ENCODE results near the gene LHX6. TPM values are rescaled to one million over a fixed set of nuclear protein-coding genes. Genes with fewer than 3 reads are reported as not detected.
A peak's percentile ranks its signal among the peaks of the same experiment; 100 is the strongest.

Gene LHX6
- total RNA-seq, 1 experiment from 2014 or later, result 0.62 TPM

- TF ChIP-seq POLR2AphosphoS5 (IDR thresholded peaks at IDR 0.05; ENCODE audit: low read depth, low read length) (no peak), CTCF (IDR thresholded peaks at IDR 0.05) (no peak), SIN3A (IDR thresholded peaks at IDR 0.05; ENCODE audit: borderline replicate concordance, insufficient read depth, low read depth, low read length) (no peak), REST (IDR thresholded peaks at IDR 0.05; ENCODE audit: insufficient read depth in 1 of 2, low read depth in 2 of 2, low read length in 1 of 2) (no peak), TCF7L2 (IDR thresholded peaks at IDR 0.05; ENCODE audit: low read depth, low read length) (no peak)
- Histone ChIP-seq H3K36me3 (ENCODE audit: control insufficient read depth, insufficient read depth, low read length) (no peaks in the 10 kb centered on the region), H3K27me3 (ENCODE audit: control insufficient read depth, insufficient read depth, low read length) (no peaks in the 10 kb centered on the region), H3K9me3 (ENCODE audit: control insufficient read depth, insufficient read depth, low read depth, low read length) (no peaks in the 10 kb centered on the region), H3K4me1 (ENCODE audit: control insufficient read depth, insufficient read depth, low read length) (no peaks in the 10 kb centered on the region), H3K27ac (ENCODE audit: low read length) (no peak overlapping the region), H3K4me3 (ENCODE audit: low read depth in 2 of 2, low read length in 2 of 2) (no peak overlapping the region)
- no peak for ATAC-seq
- ChIA-PET POLR2A (no interaction called here), CTCF (no interaction called here)
- in situ Hi-C loops (cut with HindIII; ENCODE audit: low pct_unique_long_range_greater_than_20kb, low sequenced_read_pairs) (no loop called here), intact Hi-C loops (cut with micrococcal nuclease; ENCODE audit: unreplicated experiment) (no loop called here)
- no TSS peak for BruUV-seq (replicated peaks)
- DNase-seq (ENCODE audit: low read depth, low spot score), result no peak
These were observed 13.1 kb downstream of the LHX6 start for GRCh38 chr9:122215663-122216062.

GRCh38 chr9:122214507-122214906 lies 14.2 kb downstream of the LHX6 start:
- no TSS peak for BruUV-seq (replicated peaks)
- H3K27ac ChIP-seq (ENCODE audit: low read length), result no peak overlapping the region
- TF ChIP-seq CTCF (IDR thresholded peaks at IDR 0.05), result no peak
- no peaks in the 10 kb centered on the region for H3K27me3 ChIP-seq (ENCODE audit: control insufficient read depth, insufficient read depth, low read length)
- no peaks in the 10 kb centered on the region for H3K9me3 ChIP-seq (ENCODE audit: control insufficient read depth, insufficient read depth, low read depth, low read length)
- no peaks in the 10 kb centered on the region for H3K36me3 ChIP-seq (ENCODE audit: control insufficient read depth, insufficient read depth, low read length)
- H3K4me1 ChIP-seq (ENCODE audit: control insufficient read depth, insufficient read depth, low read length), result no peaks in the 10 kb centered on the region
- in situ Hi-C loops (cut with HindIII; ENCODE audit: low pct_unique_long_range_greater_than_20kb, low sequenced_read_pairs) (no loop called here), intact Hi-C loops (cut with micrococcal nuclease; ENCODE audit: unreplicated experiment) (no loop called here)
- DNase-seq (ENCODE audit: low read depth, low spot score) (no peak), ATAC-seq (no peak)
- peak overlapping the region; percentile 32 to 46 for H3K4me3 ChIP-seq (ENCODE audit: low read depth in 2 of 2, low read length in 2 of 2)
- POLR2A ChIA-PET, result no interaction called here
- CTCF ChIA-PET, result no interaction called here

All from Panc1 (cell line).